Measurements from ENCODE around the gene HHIPL1. TPM values are rescaled to one million over a fixed set of nuclear protein-coding genes. Genes with fewer than 3 reads are reported as not detected.
A peak's percentile ranks its signal among the peaks of the same experiment; 100 is the strongest.

Gene HHIPL1
- total RNA-seq, 2 experiments from 2014 or later, result 0.25 to 0.72 TPM

GRCh38 chr14:99633918-99634317, 11.0 kb upstream of the HHIPL1 start:
- Histone ChIP-seq H3K36me3 (ENCODE audit: insufficient read depth, low read length) (no peaks in the 10 kb centered on the region), H3K9me3 (ENCODE audit: low read length) (no peaks in the 10 kb centered on the region), H2AFZ (ENCODE audit: low read length) (no peak overlapping the region), H3K9me2 (ENCODE audit: insufficient read depth, low read length) (no peaks in the 10 kb centered on the region), H3K4me3 (ENCODE audit: low read depth, low read length, poor library complexity, severe bottlenecking) (no peak overlapping the region), H3K4me1 (ENCODE audit: insufficient read depth, low read length, poor library complexity, severe bottlenecking) (peaks cover 23% of the 10 kb centered on the region), H4K20me1 (ENCODE audit: insufficient read depth, low read length) (no peaks in the 10 kb centered on the region), H3K4me2 (ENCODE audit: low read length) (peak overlapping the region; percentile 43; the same call in 1 of the 2 replicates), H3K79me2 (ENCODE audit: insufficient read depth, low read depth, low read length) (no peaks in the 10 kb centered on the region), H3K27ac (ENCODE audit: low read depth, low read length, poor library complexity, severe bottlenecking) (no peak overlapping the region)
- POLR2A ChIA-PET, result interaction anchor here (0.6 kb wide), 1 partner anchor 148 kb away, joined by 6 read pairs; no protein-coding TSS in a partner anchor
- DNase-seq (ENCODE audit: low spot score), result no peak
- no peak for TF ChIP-seq EZH2phosphoT487 (IDR thresholded peaks at IDR 0.05; ENCODE audit: borderline replicate concordance, low read depth, low read length)
- TF ChIP-seq, protein P1, sequence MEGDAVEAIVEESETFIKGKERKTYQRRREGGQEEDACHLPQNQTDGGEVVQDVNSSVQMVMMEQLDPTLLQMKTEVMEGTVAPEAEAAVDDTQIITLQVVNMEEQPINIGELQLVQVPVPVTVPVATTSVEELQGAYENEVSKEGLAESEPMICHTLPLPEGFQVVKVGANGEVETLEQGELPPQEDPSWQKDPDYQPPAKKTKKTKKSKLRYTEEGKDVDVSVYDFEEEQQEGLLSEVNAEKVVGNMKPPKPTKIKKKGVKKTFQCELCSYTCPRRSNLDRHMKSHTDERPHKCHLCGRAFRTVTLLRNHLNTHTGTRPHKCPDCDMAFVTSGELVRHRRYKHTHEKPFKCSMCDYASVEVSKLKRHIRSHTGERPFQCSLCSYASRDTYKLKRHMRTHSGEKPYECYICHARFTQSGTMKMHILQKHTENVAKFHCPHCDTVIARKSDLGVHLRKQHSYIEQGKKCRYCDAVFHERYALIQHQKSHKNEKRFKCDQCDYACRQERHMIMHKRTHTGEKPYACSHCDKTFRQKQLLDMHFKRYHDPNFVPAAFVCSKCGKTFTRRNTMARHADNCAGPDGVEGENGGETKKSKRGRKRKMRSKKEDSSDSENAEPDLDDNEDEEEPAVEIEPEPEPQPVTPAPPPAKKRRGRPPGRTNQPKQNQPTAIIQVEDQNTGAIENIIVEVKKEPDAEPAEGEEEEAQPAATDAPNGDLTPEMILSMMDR (conservative IDR thresholded peaks at IDR 0.05; ENCODE audit: low read length), result no peak
- CTCF ChIA-PET (ENCODE audit: unreplicated experiment), result interaction anchor here (1.1 kb wide), 1 partner anchor 9 kb away, joined by 3 read pairs; no protein-coding TSS in a partner anchor
- intact Hi-C loops (cut with micrococcal nuclease; ENCODE audit: unreplicated experiment), result no loop called here
- no TSS peak for BruUV-seq (replicated peaks)

- CTCF ChIA-PET (ENCODE audit: unreplicated experiment), result no interaction called here
Measured at GRCh38 chr14:99634443-99634842, 10.5 kb upstream of the HHIPL1 start.

GRCh38 chr14:99635116-99635515, 9.8 kb upstream of the HHIPL1 start:
- no peak overlapping the region for H2AFZ ChIP-seq (ENCODE audit: low read length)
- no peaks in the 10 kb centered on the region for H3K9me2 ChIP-seq (ENCODE audit: insufficient read depth, low read length)
- intact Hi-C loops (cut with micrococcal nuclease; ENCODE audit: unreplicated experiment), result no loop called here
- TF ChIP-seq EZH2phosphoT487 (IDR thresholded peaks at IDR 0.05; ENCODE audit: borderline replicate concordance, low read depth, low read length), result no peak
- TF ChIP-seq, protein P1 (conservative IDR thresholded peaks at IDR 0.05; ENCODE audit: low read length), result no peak
- no peaks in the 10 kb centered on the region for H3K9me3 ChIP-seq (ENCODE audit: low read length)
- H3K36me3 ChIP-seq (ENCODE audit: insufficient read depth, low read length), result no peaks in the 10 kb centered on the region
- no peaks in the 10 kb centered on the region for H3K79me2 ChIP-seq (ENCODE audit: insufficient read depth, low read depth, low read length)
- H3K4me2 ChIP-seq (ENCODE audit: low read length), result no peak overlapping the region
- no peak overlapping the region for H3K4me3 ChIP-seq (ENCODE audit: low read depth, low read length, poor library complexity, severe bottlenecking)
- ChIA-PET POLR2A (no interaction called here), CTCF (ENCODE audit: unreplicated experiment) (no interaction called here)
- H3K27ac ChIP-seq (ENCODE audit: low read depth, low read length, poor library complexity, severe bottlenecking), result no peak overlapping the region
- no peak for DNase-seq (ENCODE audit: low spot score)
- peaks cover 23% of the 10 kb centered on the region for H3K4me1 ChIP-seq (ENCODE audit: insufficient read depth, low read length, poor library complexity, severe bottlenecking)
- BruUV-seq (replicated peaks), result no TSS peak
- no peaks in the 10 kb centered on the region for H4K20me1 ChIP-seq (ENCODE audit: insufficient read depth, low read length)

More at GRCh38 chr14:99634443-99634842, 10.5 kb upstream of the HHIPL1 start:
- Histone ChIP-seq H3K4me3 (ENCODE audit: low read depth, low read length, poor library complexity, severe bottlenecking) (no peak overlapping the region), H4K20me1 (ENCODE audit: insufficient read depth, low read length) (no peaks in the 10 kb centered on the region), H3K4me2 (ENCODE audit: low read length) (no peak overlapping the region), H3K9me2 (ENCODE audit: insufficient read depth, low read length) (no peaks in the 10 kb centered on the region), H3K4me1 (ENCODE audit: insufficient read depth, low read length, poor library complexity, severe bottlenecking) (peaks cover 23% of the 10 kb centered on the region), H3K27ac (ENCODE audit: low read depth, low read length, poor library complexity, severe bottlenecking) (no peak overlapping the region), H3K79me2 (ENCODE audit: insufficient read depth, low read depth, low read length) (no peaks in the 10 kb centered on the region), H3K36me3 (ENCODE audit: insufficient read depth, low read length) (no peaks in the 10 kb centered on the region), H2AFZ (ENCODE audit: low read length) (no peak overlapping the region), H3K9me3 (ENCODE audit: low read length) (no peaks in the 10 kb centered on the region)
- intact Hi-C loops (cut with micrococcal nuclease; ENCODE audit: unreplicated experiment), result no loop called here
- POLR2A ChIA-PET, result interaction anchor here (0.5 to 0.6 kb wide), 2 partner anchors 31 to 148 kb away, joined by 3 to 6 read pairs; no protein-coding TSS in a partner anchor
- TF ChIP-seq, protein P1 (conservative IDR thresholded peaks at IDR 0.05; ENCODE audit: low read length), result no peak
- no peak for TF ChIP-seq EZH2phosphoT487 (IDR thresholded peaks at IDR 0.05; ENCODE audit: borderline replicate concordance, low read depth, low read length)
- no TSS peak for BruUV-seq (replicated peaks)
- DNase-seq (ENCODE audit: low spot score), result no peak
